ENCODE results near the gene POLR1D.
A peak's percentile ranks its signal among the peaks of the same experiment; 100 is the strongest.

The POLR1D gene

GRCh38 chr13:27621366-27622101, at the start of gene POLR1D:
TSS of gene POLR1D (plus strand) at chr13:27621892. CDS start at chr13:27621984, 92 bp downstream.
- DNase-seq = peak; percentile 82
- in situ Hi-C loops (cut with MboI; ENCODE audit: low pct_unique_long_range_greater_than_20kb, low sequenced_read_pairs) = no loop called here

- DNase-seq = no peak
- in situ Hi-C loops (cut with MboI; ENCODE audit: low pct_unique_long_range_greater_than_20kb, low sequenced_read_pairs) = no loop called here
Observed at GRCh38 chr13:27572234-27572901, 49.3 kb upstream of the POLR1D start.

DNA sequence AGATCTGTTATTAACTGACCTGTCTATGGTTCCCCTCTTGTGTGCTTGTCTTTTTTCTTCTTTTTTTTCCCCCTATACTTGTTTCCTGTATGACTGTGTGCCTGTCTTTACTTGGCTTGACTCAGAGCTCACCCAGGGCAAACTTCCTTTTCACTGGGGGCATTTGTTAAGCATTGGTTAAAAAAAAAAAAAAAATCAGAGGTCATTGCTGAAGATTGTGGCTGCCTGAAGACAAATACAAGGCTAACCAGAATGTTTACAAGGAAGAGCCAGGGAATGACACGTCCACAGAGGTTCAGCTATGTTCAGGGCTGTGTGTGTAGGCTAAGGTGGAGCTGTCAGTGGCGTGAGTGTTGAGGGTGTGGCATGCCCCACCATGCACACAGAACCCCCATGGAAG, 48.4 kb upstream of the POLR1D start:
- peak; percentile 47 for DNase-seq

DNA sequence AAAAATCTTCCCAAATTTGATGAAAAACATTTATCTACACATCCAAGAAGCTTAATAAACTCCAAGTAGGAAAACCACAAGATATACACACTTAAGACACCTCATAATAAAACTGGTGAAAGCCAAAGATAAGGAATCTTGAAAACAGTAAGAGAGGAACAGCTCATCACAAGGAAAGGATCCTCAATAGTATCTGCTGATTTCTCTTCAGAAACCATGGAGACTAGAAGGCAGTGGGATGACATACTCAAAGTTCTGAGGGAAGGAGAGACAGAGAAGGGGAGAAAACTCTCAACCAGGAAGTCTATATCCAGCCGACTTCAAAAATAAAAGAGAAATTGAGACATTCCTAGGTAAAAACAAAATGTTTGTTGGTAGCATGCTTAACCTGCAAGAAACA, 47.0 kb upstream of the POLR1D start:
- in situ Hi-C loops (cut with MboI; ENCODE audit: low pct_unique_long_range_greater_than_20kb, low sequenced_read_pairs) = no loop called here
- DNase-seq = no peak

More for the DNA sequence above, 48.4 kb upstream of the POLR1D start:
- in situ Hi-C loops (cut with MboI; ENCODE audit: low pct_unique_long_range_greater_than_20kb, low sequenced_read_pairs) = no loop called here

- no peak for DNase-seq
- in situ Hi-C loops (cut with MboI; ENCODE audit: low pct_unique_long_range_greater_than_20kb, low sequenced_read_pairs) = no loop called here
Observed at GRCh38 chr13:27578121-27579030, 43.3 kb upstream of the POLR1D start.

DNA sequence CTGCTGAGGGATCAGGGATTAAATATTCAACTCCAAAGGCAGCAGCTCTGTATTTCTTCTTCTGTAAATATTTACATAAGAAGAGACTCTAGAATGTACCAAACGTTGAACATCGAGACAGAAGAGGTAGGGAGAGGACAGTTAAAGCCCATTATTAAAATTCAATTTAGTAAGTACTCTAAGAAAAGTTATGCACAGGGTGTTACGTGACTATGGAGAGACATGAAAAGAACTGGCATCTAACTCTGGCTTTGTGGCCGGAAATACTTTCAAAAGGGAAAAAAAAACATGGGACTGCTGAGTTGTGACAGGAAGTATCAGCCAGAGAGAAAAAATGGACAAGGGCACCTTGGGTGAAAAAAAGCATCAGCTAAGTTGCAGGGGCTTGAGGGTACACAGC, 38.0 kb upstream of the POLR1D start:
- DNase-seq = peak; percentile 65
- in situ Hi-C loops (cut with MboI; ENCODE audit: low pct_unique_long_range_greater_than_20kb, low sequenced_read_pairs) = no loop called here

- peak; percentile 32 for DNase-seq
- in situ Hi-C loops (cut with MboI; ENCODE audit: low pct_unique_long_range_greater_than_20kb, low sequenced_read_pairs) = no loop called here
Observed at GRCh38 chr13:27587095-27587746, 34.5 kb upstream of the POLR1D start.

DNA sequence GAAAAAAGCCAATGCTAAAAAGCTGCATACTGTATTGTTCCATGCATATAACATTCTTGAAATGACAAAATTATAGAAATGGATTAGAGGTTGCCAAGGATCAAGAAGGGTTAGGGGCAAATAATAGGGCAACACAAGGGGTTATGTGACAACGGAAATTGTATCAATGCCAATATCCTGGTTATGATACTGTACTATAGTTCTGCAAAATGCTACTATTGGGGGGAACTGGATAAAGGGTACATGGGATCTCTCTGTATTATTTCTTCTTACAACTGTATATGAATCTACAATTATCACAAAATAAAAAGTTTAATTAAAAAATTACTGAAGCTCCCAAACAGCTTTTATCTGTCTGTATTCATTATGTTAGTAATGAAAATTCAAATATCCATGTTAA, 33.3 kb upstream of the POLR1D start:
- DNase-seq = no peak
- in situ Hi-C loops (cut with MboI; ENCODE audit: low pct_unique_long_range_greater_than_20kb, low sequenced_read_pairs) = no loop called here

DNA sequence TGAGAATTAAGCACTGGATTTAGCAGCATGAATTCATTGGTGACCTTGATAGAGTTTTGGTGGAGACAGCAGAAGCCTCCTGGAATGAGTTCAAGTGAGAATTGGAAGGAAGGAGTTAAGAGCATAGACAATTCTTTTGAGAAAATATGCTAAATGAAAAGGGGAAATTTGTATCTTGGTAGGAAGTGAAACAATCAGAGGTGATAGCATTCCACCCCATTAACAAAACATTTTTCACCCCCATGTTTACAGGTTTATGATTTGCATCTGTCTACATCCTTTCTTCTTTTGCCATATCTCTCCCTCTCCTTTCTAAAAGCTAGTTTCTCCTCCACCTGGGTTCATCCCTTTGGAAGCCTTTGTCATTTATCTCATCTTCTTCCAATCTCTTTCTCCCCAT, 28.8 kb upstream of the POLR1D start:
- no peak for DNase-seq
- in situ Hi-C loops (cut with MboI; ENCODE audit: low pct_unique_long_range_greater_than_20kb, low sequenced_read_pairs) = no loop called here

GRCh38 chr13:27593267-27593666, 28.4 kb upstream of the POLR1D start:
- no peak for DNase-seq
- in situ Hi-C loops (cut with MboI; ENCODE audit: low pct_unique_long_range_greater_than_20kb, low sequenced_read_pairs) = no loop called here

DNA sequence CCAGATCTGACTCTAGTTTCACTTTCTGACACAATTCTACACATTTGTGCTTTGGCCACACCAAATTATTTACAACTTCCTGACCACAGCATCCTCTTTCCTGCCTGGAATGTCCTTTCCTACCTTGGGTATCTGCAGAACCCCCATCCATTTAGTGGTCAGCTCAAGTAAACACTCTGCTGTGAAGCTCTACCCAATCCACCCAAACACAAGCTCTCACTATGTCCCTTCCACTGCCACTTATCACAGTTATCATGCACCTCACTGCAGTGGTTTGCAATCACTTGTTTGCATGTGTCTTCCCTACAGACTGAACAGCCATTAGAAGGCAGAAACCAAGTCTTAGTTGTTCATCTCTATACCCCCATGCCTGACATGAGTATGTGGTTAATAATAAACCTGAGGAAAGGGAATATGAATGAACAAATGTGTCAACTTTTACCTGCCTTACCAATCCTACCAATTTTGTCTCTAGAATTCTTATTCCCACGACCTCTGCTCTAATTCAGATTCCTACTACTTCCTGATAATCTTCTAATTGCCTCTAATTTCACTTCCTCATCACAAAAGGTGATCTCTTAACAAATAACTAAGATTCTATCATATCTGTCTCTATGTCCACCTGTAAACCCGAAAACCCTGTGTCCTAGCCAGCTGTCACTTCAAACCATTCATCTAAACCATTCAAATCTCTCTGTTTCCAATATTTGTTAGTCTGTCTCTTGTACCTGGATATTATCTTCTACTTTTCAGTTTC, 26.5 kb upstream of the POLR1D start:
- in situ Hi-C loops (cut with MboI; ENCODE audit: low pct_unique_long_range_greater_than_20kb, low sequenced_read_pairs) = no loop called here
- no peak for DNase-seq

GRCh38 chr13:27599096-27599495, 22.6 kb upstream of the POLR1D start:
- DNase-seq = no peak
- in situ Hi-C loops (cut with MboI; ENCODE audit: low pct_unique_long_range_greater_than_20kb, low sequenced_read_pairs) = no loop called here

DNA sequence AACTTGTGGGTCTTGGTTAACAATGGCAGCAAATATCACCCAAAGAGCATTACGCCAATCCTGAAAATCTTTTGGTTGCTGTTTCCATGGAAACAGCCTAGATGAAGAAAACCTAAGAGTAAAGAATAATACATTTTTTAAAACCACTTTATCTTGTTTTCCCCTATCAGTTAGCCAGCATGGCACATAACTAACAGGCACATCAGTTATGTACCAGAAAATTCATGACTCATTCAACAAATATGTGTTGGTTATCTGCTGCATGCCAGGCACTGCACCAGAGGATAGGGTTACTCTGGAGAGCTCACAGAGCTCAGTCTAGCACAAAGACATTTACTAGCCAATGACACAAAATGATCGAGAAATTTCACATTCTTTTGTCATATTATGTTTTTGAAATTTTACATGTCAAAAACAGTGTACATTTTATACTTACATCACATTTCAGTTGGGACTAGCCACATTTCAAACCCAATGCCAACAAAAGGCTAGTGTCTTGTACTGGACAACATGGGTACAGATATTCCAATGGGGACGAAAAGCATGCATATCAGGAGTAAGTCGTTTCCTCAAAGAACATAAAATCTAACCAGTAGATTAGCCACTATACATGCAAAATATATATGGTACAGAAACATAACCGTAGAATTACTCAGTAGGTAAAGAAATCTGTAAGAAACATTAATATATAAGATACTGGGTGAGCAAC, 21.7 kb upstream of the POLR1D start:
- in situ Hi-C loops (cut with MboI; ENCODE audit: low pct_unique_long_range_greater_than_20kb, low sequenced_read_pairs) = no loop called here
- no peak for DNase-seq

DNA sequence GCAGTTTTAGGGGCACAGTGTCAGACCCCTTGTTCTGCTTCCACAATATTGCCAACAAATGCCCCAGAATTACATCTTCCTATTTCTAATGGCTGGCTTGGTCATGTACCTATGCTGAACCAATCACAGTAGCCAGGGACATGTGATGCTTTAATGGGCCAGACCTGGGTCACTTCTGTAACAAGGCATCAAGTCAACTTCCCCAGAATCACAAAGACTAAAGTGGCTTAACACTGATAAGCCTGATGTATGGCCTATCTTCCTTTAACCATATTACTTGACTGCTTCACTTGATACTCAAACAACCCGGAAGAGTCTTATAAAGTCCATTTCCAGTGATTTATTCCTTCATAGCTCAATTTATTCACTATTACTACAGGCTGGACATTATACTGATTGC, 21.0 kb upstream of the POLR1D start:
- in situ Hi-C loops (cut with MboI; ENCODE audit: low pct_unique_long_range_greater_than_20kb, low sequenced_read_pairs) = no loop called here
- DNase-seq = no peak

GRCh38 chr13:27601208-27601607, 20.5 kb upstream of the POLR1D start:
- DNase-seq = no peak
- in situ Hi-C loops (cut with MboI; ENCODE audit: low pct_unique_long_range_greater_than_20kb, low sequenced_read_pairs) = no loop called here

DNA sequence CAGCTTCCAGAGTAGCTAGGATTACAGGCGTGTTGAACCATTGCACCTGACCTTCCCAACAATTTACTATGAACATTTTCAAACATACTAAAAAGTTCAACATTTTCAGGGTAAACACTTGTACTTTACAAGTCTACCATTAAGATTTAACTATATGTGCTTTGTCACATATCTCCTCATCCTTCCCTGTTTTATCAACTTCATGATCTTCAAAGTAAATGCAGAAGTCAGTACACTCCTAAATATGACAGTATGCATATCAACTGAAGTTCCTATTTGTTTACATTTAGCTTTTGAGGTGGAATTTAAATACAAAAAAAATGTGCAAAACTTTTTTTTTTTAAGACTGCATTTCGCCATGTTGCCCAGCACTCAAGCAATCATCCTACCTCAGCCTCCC, 19.9 kb upstream of the POLR1D start:
- in situ Hi-C loops (cut with MboI; ENCODE audit: low pct_unique_long_range_greater_than_20kb, low sequenced_read_pairs) = no loop called here
- DNase-seq = peak; percentile 20

DNA sequence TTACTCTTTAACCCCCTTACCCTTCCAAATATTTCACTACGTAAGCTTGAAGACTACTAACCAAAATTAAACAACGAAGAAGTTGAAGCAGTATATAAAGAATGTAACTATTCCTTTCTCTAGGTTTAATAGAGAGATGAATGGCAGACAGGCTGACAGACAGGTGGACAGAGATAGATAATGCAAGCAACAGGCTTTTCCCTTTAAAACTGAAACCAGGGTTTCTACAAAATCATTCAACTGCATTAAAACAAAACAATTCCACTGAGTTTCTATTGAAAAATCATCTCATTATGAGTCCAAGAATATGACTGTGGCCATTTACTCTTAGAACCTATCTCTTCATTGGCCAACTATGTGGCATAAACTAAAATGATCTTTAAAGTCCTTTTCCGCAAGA, 16.6 kb upstream of the POLR1D start:
- in situ Hi-C loops (cut with MboI; ENCODE audit: low pct_unique_long_range_greater_than_20kb, low sequenced_read_pairs) = no loop called here
- DNase-seq = no peak

GRCh38 chr13:27605610-27606200, 16.0 kb upstream of the POLR1D start:
- in situ Hi-C loops (cut with MboI; ENCODE audit: low pct_unique_long_range_greater_than_20kb, low sequenced_read_pairs) = no loop called here
- no peak for DNase-seq

All from KBM-7 (cell line).